Gastroesophageal sphincter (tissue), 3 donors: ENCODE results near the gene EMILIN3.

ENCODE experiments used
- POLR2AphosphoS5 ChIP-seq: sonication (generic); formaldehyde crosslinking; IDR thresholded peaks from one replicate; pipeline ENCODE4 v1.6.1; 2017; ENCODE audit warnings: antibody characterized with exemption
- TF ChIP-seq, protein P1 (sequence below), 4 experiments: fragments of 200-600 bp in 2 of 4; fragments of 450-650 bp in 2 of 4; sonication (generic) in 1 of 4; IDR thresholded peaks; one replicate each; pipeline ENCODE4 v1.5.1; 2017 to 2019; ENCODE audit warnings: antibody characterized with exemption in 4 of 4, mild to moderate bottlenecking in 2 of 4, moderate library complexity in 2 of 4

DNA sequence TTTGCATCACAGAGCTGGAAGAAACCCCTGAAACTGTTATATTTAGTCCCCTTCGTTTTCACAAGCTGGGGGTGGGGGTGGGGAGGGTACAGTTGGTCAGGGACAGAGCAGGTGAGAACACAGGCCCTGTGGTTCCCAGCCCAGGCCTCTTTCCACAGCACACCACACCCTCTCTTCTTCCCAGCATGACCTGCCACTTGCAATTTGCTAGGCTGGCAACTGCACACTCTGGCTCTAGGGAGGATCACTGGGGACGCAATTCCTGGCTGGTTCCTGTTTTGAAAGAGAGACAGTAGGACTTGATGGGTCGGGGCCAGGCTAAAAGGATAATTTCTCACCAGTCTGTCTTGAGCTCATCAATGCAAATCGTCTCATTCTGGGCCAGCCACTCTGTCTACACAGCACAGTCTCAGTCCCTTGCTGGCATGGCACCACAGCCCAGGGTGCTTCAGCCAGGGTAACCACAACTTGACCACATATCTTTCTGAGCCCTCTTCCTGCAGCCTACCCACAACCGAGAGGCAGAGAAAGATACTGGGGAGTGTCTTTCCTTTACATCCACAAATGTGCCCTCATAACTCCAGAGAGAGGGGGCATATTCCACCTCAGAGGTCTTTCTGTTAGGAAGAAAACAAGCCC lies 41.7 kb upstream of the EMILIN3 start:
- no peak for TF ChIP-seq POLR2AphosphoS5
- TF ChIP-seq, protein P1, sequence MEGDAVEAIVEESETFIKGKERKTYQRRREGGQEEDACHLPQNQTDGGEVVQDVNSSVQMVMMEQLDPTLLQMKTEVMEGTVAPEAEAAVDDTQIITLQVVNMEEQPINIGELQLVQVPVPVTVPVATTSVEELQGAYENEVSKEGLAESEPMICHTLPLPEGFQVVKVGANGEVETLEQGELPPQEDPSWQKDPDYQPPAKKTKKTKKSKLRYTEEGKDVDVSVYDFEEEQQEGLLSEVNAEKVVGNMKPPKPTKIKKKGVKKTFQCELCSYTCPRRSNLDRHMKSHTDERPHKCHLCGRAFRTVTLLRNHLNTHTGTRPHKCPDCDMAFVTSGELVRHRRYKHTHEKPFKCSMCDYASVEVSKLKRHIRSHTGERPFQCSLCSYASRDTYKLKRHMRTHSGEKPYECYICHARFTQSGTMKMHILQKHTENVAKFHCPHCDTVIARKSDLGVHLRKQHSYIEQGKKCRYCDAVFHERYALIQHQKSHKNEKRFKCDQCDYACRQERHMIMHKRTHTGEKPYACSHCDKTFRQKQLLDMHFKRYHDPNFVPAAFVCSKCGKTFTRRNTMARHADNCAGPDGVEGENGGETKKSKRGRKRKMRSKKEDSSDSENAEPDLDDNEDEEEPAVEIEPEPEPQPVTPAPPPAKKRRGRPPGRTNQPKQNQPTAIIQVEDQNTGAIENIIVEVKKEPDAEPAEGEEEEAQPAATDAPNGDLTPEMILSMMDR (IDR thresholded peaks at IDR 0.05), result no peak
